GM12864 (cell line): ENCODE data around the gene AGT.

Experiments used
- DNase-seq: peaks from one replicate; pipeline ENCODE4 v3.0.0-alpha.2; 2011; ENCODE audit warnings: low read depth
- H3K4me3 ChIP-seq: 2 replicates; pipeline ENCODE4 v1.5.1; 2011; ENCODE audit warnings: mild to moderate bottlenecking, low read depth, low read length, control low read depth
- TF ChIP-seq, protein P1 (sequence below): IDR thresholded peaks from 2 replicates; pipeline ENCODE4 v1.5.1; 2011; ENCODE audit warnings: low read depth, mild to moderate bottlenecking, moderate library complexity, low read length, control low read depth, inconsistent platforms; ENCODE audit errors: missing control alignments

Gene AGT

DNA sequence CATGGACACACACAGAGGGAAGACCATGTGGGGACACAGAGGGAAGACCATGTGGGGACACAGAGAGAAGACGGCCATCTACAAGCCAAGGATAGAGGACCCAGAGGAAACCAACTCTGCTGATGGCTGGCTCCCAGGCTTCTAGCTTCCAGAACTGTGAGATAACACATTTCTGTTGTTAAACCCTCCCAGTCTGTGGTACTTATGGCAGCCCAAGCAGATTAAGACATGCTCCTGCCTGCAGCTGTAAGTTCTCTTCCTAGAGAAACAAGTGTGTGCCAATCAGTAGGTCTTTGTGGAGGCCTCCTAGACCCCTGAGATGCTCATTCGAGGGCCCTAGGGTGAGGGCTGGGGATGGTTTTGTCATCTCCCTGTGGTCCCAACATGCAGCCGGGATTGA is 2.7 kb downstream of the AGT start:
- no peak for DNase-seq
- TF ChIP-seq, protein P1, sequence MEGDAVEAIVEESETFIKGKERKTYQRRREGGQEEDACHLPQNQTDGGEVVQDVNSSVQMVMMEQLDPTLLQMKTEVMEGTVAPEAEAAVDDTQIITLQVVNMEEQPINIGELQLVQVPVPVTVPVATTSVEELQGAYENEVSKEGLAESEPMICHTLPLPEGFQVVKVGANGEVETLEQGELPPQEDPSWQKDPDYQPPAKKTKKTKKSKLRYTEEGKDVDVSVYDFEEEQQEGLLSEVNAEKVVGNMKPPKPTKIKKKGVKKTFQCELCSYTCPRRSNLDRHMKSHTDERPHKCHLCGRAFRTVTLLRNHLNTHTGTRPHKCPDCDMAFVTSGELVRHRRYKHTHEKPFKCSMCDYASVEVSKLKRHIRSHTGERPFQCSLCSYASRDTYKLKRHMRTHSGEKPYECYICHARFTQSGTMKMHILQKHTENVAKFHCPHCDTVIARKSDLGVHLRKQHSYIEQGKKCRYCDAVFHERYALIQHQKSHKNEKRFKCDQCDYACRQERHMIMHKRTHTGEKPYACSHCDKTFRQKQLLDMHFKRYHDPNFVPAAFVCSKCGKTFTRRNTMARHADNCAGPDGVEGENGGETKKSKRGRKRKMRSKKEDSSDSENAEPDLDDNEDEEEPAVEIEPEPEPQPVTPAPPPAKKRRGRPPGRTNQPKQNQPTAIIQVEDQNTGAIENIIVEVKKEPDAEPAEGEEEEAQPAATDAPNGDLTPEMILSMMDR = no peak
- no peak overlapping the region for H3K4me3 ChIP-seq

DNA sequence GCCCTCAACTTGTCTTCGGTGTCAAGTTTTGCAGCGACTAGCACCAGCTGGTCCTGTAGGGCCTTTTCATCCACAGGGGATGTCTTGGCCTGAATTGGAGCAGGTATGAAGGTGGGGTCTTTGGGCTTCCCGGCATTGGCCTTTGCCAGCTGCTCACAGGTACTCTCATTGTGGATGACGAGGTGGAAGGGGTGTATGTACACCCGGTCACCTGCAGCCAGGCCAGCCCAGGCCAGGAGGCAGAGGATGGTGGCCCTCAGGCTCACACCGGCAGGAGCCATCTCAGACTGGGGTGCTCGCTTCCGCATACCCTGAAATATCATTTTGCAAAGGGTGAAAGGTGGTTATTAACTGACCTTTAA is 3.4 kb downstream of the AGT start:
- TF ChIP-seq, protein P1 = no peak
- H3K4me3 ChIP-seq = no peak overlapping the region
- DNase-seq = no peak

DNA sequence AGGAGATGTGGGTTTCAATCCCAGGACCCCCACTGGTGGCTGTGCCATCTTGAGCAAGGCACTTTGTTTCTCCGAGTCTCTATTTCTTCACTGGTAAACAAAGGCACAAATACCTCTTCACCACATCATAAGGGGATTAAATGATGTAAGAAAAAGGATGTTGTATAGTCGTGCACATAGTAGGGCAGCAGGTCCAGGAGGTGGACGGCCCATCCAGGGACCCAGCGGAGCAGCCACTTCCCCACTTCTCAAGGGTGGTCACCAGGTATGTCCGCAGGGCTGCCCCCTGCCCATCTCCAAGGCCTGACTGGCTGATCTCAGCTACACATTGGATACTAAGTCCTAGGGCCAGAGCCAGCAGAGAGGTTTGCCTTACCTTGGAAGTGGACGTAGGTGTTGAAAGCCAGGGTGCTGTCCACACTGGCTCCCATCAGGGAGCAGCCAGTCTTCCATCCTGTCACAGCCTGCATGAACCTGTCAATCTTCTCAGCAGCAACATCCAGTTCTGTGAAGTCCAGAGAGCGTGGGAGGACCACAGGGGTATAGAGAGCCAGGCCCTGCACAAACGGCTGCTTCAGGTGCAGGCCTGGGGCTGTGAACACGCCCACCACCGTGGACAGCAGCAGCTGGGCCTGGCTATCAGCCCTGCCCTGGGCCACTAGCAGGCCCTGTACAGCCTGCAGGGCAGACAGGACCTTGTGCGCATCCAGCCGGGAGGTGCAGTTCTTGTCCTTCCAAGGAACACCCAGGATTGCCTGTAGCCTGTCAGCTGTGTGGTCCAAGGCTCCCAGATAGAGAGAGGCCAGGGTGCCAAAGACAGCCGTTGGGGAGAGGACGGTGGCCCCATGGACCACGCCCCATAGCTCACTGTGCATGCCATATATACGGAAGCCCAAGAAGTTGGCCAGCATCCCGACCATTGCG is 4.0 kb downstream of the AGT start:
- H3K4me3 ChIP-seq = no peak overlapping the region
- TF ChIP-seq, protein P1 = no peak
- DNase-seq = no peak

DNA sequence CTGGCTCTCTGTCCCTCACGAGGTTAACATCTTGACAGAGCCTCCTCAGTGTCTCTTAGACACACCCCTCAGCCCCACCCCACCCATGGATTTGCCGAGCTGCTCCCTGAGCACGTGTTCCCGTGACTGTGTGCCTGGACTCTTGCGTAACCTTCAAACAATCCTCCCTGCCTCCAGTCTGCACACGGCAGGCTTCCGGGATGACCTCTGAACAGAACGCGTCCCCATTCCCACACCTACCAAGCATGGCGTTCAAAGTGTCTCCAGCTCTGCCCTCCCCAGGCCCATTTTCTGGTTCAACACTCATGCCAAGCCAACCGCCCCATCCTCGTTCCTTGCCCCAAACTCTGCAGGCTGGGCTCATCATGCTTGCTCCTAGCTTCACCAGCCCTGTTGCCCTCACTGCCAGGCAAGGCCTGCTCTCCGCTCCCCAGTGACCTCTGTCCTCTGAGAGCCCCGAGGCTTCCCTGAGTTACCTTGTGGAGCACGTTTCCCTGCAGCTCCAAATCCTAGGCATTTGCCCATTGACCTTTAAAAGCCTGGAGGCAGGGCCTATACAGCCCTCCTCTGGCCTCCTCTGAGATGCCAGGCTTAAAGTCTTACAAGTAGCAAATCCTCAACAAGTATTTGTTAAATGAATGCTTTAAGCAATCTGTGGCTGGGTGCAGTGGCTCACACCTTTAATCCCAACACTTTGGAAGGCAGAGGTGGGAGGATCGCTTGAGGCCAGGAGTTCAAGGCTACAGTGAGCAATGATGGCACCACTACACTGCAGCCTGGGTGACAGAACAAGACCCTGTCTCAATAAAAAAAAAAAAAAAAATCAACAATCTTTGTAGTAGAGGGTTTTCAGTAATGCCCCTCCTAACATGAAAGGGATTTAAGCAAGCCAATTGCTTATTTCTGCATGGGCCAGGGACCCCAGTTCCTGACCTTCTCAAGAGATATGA is 5.0 kb downstream of the AGT start:
- TF ChIP-seq, protein P1 = no peak
- no peak overlapping the region for H3K4me3 ChIP-seq
- DNase-seq = no peak

DNA sequence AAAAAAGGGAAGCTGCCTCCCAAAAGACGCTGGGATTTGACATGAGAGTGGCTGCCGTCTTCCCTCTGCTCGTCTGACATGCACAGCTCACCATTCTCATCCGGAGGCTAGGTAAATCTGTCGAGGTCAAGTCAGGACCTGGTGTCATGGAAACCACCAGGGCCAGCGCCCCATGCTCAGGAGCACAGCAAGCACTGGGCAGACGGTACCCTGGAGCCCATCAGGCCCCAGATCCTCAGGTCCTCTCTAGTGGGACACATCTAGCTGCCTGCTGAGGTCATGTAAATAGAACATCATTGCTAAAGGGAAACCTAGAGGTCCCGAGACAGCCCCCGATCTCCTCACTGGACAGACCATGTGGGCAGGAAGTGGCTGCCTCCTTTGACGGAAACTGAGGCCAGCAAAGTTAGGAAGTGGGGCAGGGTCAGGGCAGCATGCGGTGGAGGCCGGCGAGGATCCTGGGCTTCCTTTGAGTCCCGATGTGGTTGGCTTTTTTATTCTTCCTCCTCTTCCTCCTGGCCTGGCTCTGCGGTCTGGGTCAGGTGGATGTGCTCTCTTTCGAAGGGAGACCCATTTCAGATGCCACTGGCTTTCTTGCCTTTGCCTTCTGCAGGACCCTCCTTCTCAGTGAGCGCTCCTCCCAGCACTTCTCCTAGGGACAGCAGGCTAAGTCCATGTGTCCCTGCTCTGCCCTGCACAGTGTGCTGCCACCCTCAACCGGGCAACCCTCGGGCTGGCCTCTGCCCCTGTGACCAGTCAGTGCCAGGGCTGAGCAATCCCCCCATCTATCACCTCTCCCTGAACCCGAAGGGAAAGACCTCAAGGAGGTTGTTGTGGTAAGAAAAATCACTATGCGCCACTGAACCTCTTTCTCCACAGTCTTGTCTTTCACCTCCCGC is 5.9 kb downstream of the AGT start:
- no peak for DNase-seq
- H3K4me3 ChIP-seq = no peak overlapping the region
- TF ChIP-seq, protein P1 = no peak
